GM12873 (cell line): ENCODE measurements around the gene CARMIL3.

Experiments used
- CTCF ChIP-seq: IDR thresholded peaks from 2 replicates; pipeline ENCODE4 v1.5.1; 2012; ENCODE audit warnings: low read depth, mild to moderate bottlenecking, moderate library complexity, low read length, control low read depth; ENCODE audit not compliant: insufficient read depth; ENCODE audit errors: missing control alignments

CARMIL3 gene

DNA sequence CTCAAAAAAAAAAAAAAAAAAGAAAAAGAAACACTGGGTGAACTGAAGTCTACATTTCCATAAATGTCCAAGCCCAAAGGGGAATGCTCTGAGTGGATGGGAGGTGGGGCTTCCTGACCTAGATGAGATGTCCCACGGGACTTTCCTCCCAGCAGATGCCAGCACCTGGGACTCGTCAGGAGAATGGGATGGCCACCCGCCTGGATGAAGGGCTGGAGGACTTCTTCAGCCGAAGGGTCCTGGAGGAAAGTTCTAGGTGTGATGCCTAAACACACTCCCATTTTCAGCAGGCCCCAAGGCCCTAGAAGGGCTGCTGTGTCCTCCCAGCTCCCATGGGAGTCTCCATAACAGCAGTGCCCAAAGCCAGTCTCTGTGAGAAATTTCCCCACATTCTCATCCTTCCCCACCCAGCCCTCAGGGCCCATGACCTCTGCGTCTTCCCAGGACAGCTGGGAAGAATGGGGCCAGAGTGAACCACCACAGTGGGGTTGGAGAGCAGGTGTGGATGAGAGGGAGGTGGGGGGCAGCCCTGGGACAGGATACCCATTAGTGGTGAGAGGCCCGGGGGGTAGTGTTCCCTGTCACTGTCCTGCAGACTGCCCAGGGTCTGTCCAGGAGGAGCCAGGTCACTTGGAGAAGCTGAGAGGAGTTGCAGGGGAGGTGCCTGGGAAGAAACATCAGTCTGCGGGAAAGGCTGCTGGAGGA is 12.4 kb downstream of the CARMIL3 start:
- no peak for TF ChIP-seq CTCF

DNA sequence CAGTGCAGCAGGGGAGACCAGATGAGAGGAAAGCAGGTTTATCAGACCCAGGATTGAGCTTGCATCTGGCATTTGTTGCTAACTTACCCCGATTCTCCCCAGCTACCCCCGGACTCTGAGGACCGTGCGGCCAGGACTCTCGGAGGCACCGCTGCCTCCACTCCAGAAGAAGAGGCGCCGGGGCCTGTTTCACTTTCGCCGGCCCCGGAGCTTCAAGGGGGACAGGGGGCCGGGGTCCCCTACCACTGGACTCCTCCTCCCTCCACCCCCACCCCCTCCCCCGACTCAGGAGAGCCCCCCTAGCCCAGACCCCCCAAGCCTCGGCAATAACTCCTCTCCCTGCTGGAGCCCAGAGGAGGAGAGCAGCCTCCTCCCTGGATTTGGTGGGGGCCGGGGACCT is 13.0 kb downstream of the CARMIL3 start:
- no peak for TF ChIP-seq CTCF

GRCh38 chr14:24065408-24065807 is 13.6 kb downstream of the CARMIL3 start:
- TF ChIP-seq CTCF, result no peak

DNA sequence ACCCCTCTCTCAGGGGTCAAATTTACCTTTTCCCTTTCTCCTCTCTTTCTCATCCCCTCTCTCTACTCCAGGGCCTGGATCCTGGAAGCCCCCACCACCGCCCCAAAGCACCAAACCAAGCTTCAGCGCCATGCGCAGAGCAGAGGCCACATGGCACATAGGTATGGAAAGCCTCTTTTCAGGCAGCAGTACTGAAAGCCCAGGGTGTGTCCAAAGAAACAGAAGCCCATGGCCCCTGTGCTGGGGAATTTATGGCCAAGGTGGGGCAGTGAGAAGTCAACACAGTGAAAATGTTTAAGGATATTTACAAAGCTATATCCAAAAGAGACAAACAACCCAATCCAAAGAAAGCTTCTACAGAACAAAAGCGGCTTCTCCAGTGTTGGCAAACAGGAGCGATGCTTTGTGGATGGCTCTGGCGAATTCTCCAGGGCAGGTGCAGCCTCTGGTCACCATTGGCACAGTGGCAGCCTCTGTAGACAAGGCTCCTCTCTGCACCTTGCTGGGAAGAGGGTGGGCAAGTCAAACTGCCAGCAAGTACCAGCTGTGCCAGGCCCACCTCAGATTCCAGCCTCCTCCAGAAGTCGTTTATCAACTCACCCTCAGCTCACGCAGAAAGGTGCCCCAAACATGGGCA is 14.8 kb downstream of the CARMIL3 start:
- TF ChIP-seq CTCF, result no peak

GRCh38 chr14:24067133-24068082 is 15.6 kb downstream of the CARMIL3 start:
- no peak for TF ChIP-seq CTCF

- no peak for TF ChIP-seq CTCF
Measured at GRCh38 chr14:24068711-24069410, 17.1 kb downstream of the CARMIL3 start.
